ENCODE data around the gene ZDHHC13. TPM values are rescaled to one million over a fixed set of nuclear protein-coding genes. Genes with fewer than 3 reads are reported as not detected.

The ZDHHC13 gene
- polyA plus RNA-seq, 1 of the 3 experiments (the other 2 are of a cell fraction) = 8.2 TPM

- H3K4me3 ChIP-seq (ENCODE audit: low read depth in 2 of 2, low read length in 1 of 2) = no peak overlapping the region
- no peaks in the 10 kb centered on the region for H3K36me3 ChIP-seq (replicated peaks in 1 of 2; ENCODE audit: control insufficient read depth in 1 of 2, insufficient read depth in 2 of 2, low read length in 1 of 2)
- H3K79me2 ChIP-seq (ENCODE audit: insufficient read depth) = no peaks in the 10 kb centered on the region
- WGBS (ENCODE audit: low lambda C conversion rate) = 17% methylated on average over 3 of the region's 3 CpGs
- peaks cover 2% of the 10 kb centered on the region; the same call in 1 of the 2 replicates for H3K27me3 ChIP-seq (ENCODE audit: insufficient read depth)
- no peak for DNase-seq
- H3F3A ChIP-seq (replicated peaks; ENCODE audit: insufficient read depth) = no peaks in the 10 kb centered on the region
- no peaks in the 10 kb centered on the region for H4K20me1 ChIP-seq (ENCODE audit: insufficient read depth)
- CTCF ChIA-PET = interaction anchor here (1.0 to 1.2 kb wide), 2 partner anchors 15 to 22 kb away, joined by 3 read pairs; no protein-coding TSS in a partner anchor
- H3K4me2 ChIP-seq = no peak overlapping the region
- TF ChIP-seq USF2 (IDR thresholded peaks at IDR 0.05; ENCODE audit: borderline replicate concordance, low read depth, low read length) (no peak), CHD2 (IDR thresholded peaks at IDR 0.05; ENCODE audit: low read length, partially characterized antibody) (no peak), ELF1 (IDR thresholded peaks at IDR 0.05) (no peak), MXI1 (IDR thresholded peaks at IDR 0.05; ENCODE audit: low read depth, low read length) (no peak), SMC3 (IDR thresholded peaks at IDR 0.05; ENCODE audit: low read depth, low read length) (no peak), POLR2AphosphoS5 (IDR thresholded peaks at IDR 0.05; ENCODE audit: low read depth, low read length) (no peak), CTCF (IDR thresholded peaks at IDR 0.05) (no peak), NRF1 (IDR thresholded peaks at IDR 0.05; ENCODE audit: low read depth, low read length) (no peak), FOSL2 (IDR thresholded peaks at IDR 0.05; ENCODE audit: borderline replicate concordance, low read depth) (no peak), YY1 (IDR thresholded peaks at IDR 0.05; ENCODE audit: low read depth) (no peak), MEF2A (IDR thresholded peaks at IDR 0.05; ENCODE audit: borderline replicate concordance, low read depth) (no peak), TAF1 (IDR thresholded peaks at IDR 0.05; ENCODE audit: borderline replicate concordance, low read depth, low read length) (no peak), EP300 (IDR thresholded peaks at IDR 0.05; ENCODE audit: borderline replicate concordance in 1 of 2, low read depth in 1 of 2, low read length in 1 of 2) (no peak), USF1 (IDR thresholded peaks at IDR 0.05; ENCODE audit: borderline replicate concordance, low read depth) (no peak), MAX (IDR thresholded peaks at IDR 0.05; ENCODE audit: low read depth) (no peak), EZH2phosphoT487 (IDR thresholded peaks at IDR 0.05; ENCODE audit: borderline replicate concordance, low read depth) (no peak), GABPA (IDR thresholded peaks at IDR 0.05; ENCODE audit: low read depth) (no peak), RFX5 (IDR thresholded peaks at IDR 0.05; ENCODE audit: low read length) (no peak), ZBTB33 (IDR thresholded peaks at IDR 0.05; ENCODE audit: borderline replicate concordance, low read depth) (no peak)
- H3K27ac ChIP-seq (ENCODE audit: low read depth in 2 of 2, low read length in 1 of 2) = no peak overlapping the region
- no peaks in the 10 kb centered on the region for H3K4me1 ChIP-seq (ENCODE audit: control insufficient read depth in 1 of 2, insufficient read depth in 2 of 2, low read depth in 1 of 2, low read length in 1 of 2)
- H3K9me2 ChIP-seq = no peaks in the 10 kb centered on the region
- no peak overlapping the region for H2AFZ ChIP-seq (ENCODE audit: low read depth)
- POLR2A ChIA-PET = no interaction called here
- H3K9me3 ChIP-seq = no peaks in the 10 kb centered on the region
- H3K9ac ChIP-seq = no peak overlapping the region
Measured at GRCh38 chr11:19092342-19092741, 24.6 kb upstream of the ZDHHC13 start.
